NOMO-1 (cell line): Measurements from ENCODE around the gene DDX53.

Experiments used
- DNase-seq, 2 experiments: peaks; one replicate each; lab custom pipeline; 2025; ENCODE audit not compliant: unreplicated experiment in 2 of 2; lab: John Stamatoyannopoulos, UW

Gene DDX53

GRCh38 chrX:23048806-23049573 lies 49.2 kb downstream of the DDX53 start:
- no peak for DNase-seq

GRCh38 chrX:23052324-23052723 lies 52.6 kb downstream of the DDX53 start:
- DNase-seq: no peak
